Measurements from ENCODE around the gene RALGDS.
A peak's percentile ranks its signal among the peaks of the same experiment; 100 is the strongest.

The RALGDS gene

GRCh38 chr9:133161547-133161950, 40.5 kb upstream of the RALGDS start:
- POLR2A ChIA-PET: no interaction called here
- TF ChIP-seq CTCF (IDR thresholded peaks at IDR 0.05; ENCODE audit: control extremely low read depth, extremely low read depth, low read depth, missing control alignments): no peak
- no peak for DNase-seq (ENCODE audit: extremely low spot score)
- CTCF ChIA-PET: interaction anchor here (0.7 to 7.6 kb wide), 7 partner anchors 10 to 53 kb away, joined by 3 to 94 read pairs (median 5); no protein-coding TSS in a partner anchor

GRCh38 chr9:133160742-133161546, 39.9 kb upstream of the RALGDS start:
- peak; percentile 80 for DNase-seq (ENCODE audit: extremely low spot score)
- POLR2A ChIA-PET: no interaction called here
- CTCF ChIA-PET: interaction anchor here (0.7 to 7.6 kb wide), 7 partner anchors 10 to 52 kb away, joined by 3 to 94 read pairs (median 5); no protein-coding TSS in a partner anchor
- TF ChIP-seq CTCF (IDR thresholded peaks at IDR 0.05; ENCODE audit: control extremely low read depth, extremely low read depth, low read depth, missing control alignments): peak; percentile 69

- CTCF ChIA-PET: interaction anchor here (0.9 to 7.6 kb wide), 13 partner anchors 9 to 172 kb away, joined by 3 to 94 read pairs (median 4); no protein-coding TSS in a partner anchor
- POLR2A ChIA-PET: no interaction called here
- no peak for TF ChIP-seq CTCF (IDR thresholded peaks at IDR 0.05; ENCODE audit: control extremely low read depth, extremely low read depth, low read depth, missing control alignments)
- no peak for DNase-seq (ENCODE audit: extremely low spot score)
Measured at GRCh38 chr9:133158695-133159094, 37.7 kb upstream of the RALGDS start.

GRCh38 chr9:133155156-133155555, 34.1 kb upstream of the RALGDS start:
- ChIA-PET CTCF (interaction anchor here (0.9 to 7.6 kb wide), 5 partner anchors 8 to 133 kb away, joined by 3 to 94 read pairs (median 6); partner anchors contain the start of gene GBGT1), POLR2A (no interaction called here)
- DNase-seq (ENCODE audit: extremely low spot score): no peak
- no peak for TF ChIP-seq CTCF (IDR thresholded peaks at IDR 0.05; ENCODE audit: control extremely low read depth, extremely low read depth, low read depth, missing control alignments)

- DNase-seq (ENCODE audit: extremely low spot score): no peak
Measured at GRCh38 chr9:133154097-133154989, 33.3 kb upstream of the RALGDS start.

More at GRCh38 chr9:133154097-133154989, 33.3 kb upstream of the RALGDS start:
- ChIA-PET POLR2A (interaction anchor here (0.6 kb wide), 1 partner anchor 222 kb away, joined by 3 read pairs; no protein-coding TSS in a partner anchor), CTCF (interaction anchor here (0.9 to 7.6 kb wide), 5 partner anchors 7 to 132 kb away, joined by 3 to 94 read pairs (median 6); partner anchors contain the start of gene GBGT1)
- no peak for TF ChIP-seq CTCF (IDR thresholded peaks at IDR 0.05; ENCODE audit: control extremely low read depth, extremely low read depth, low read depth, missing control alignments)
